ENCODE results near the gene PSME1. TPM values are rescaled to one million over a fixed set of nuclear protein-coding genes. Genes with fewer than 3 reads are reported as not detected.
A peak's percentile ranks its signal among the peaks of the same experiment; 100 is the strongest.

PSME1 gene
- total and polyA plus RNA-seq, 5 donors from 2014 or later = 294 to 1,230 (median 825) TPM

GRCh38 chr14:24177041-24177825 lies 41.2 kb downstream of the PSME1 start:
- H3K9me3 ChIP-seq (ENCODE audit: control insufficient read depth in 2 of 2, low read length in 2 of 2) = no peaks in the 10 kb centered on the region
- no peaks in the 10 kb centered on the region for H3K27me3 Mint-ChIP-seq
- H3K9me3 Mint-ChIP-seq = no peaks in the 10 kb centered on the region
- no peaks in the 10 kb centered on the region for H3K4me1 ChIP-seq (ENCODE audit: control insufficient read depth, insufficient read depth, low read length, poor library complexity, severe bottlenecking)
- no peak overlapping the region for H3K27ac ChIP-seq (ENCODE audit: insufficient read depth, low read length, poor library complexity, severe bottlenecking)
- DNase-seq = no peak
- H3K36me3 Mint-ChIP-seq = peaks cover 17% of the 10 kb centered on the region
- H3K27ac Mint-ChIP-seq = peak overlapping the region in 2 of 3 donors; percentile 48 to 51
- H3K4me1 Mint-ChIP-seq = peaks cover 0 to 27% (median 9%) of the 10 kb centered on the region in 4 donors
- H3K4me3 Mint-ChIP-seq = no peak overlapping the region
- H3K36me3 ChIP-seq (ENCODE audit: control insufficient read depth, insufficient read depth, low read length) = peaks cover 40% of the 10 kb centered on the region
- H3K4me3 ChIP-seq (ENCODE audit: low read depth, low read length) = no peak overlapping the region
- H3K27me3 ChIP-seq (ENCODE audit: control insufficient read depth, insufficient read depth, low read length) = no peaks in the 10 kb centered on the region
- ATAC-seq (ENCODE audit: low read depth in 2 of 2) = no peak

- ATAC-seq (ENCODE audit: low read depth in 2 of 2) = no peak
- Histone ChIP-seq H3K27ac (ENCODE audit: insufficient read depth, low read length, poor library complexity, severe bottlenecking) (no peak overlapping the region), H3K9me3 (ENCODE audit: control insufficient read depth in 2 of 2, low read length in 2 of 2) (no peaks in the 10 kb centered on the region), H3K27me3 (ENCODE audit: control insufficient read depth, insufficient read depth, low read length) (no peaks in the 10 kb centered on the region), H3K4me3 (ENCODE audit: low read depth, low read length) (no peak overlapping the region), H3K4me1 (ENCODE audit: control insufficient read depth, insufficient read depth, low read length, poor library complexity, severe bottlenecking) (no peaks in the 10 kb centered on the region), H3K36me3 (ENCODE audit: control insufficient read depth, insufficient read depth, low read length) (peaks cover 40% of the 10 kb centered on the region)
- H3K4me3 Mint-ChIP-seq = no peak overlapping the region
- peaks cover 0 to 21% (median 10%) of the 10 kb centered on the region in 4 donors for H3K4me1 Mint-ChIP-seq
- peak overlapping the region in 2 of 3 donors; percentile 48 to 51 for H3K27ac Mint-ChIP-seq
- no peak for DNase-seq
- peaks cover 21% of the 10 kb centered on the region for H3K36me3 Mint-ChIP-seq
- no peaks in the 10 kb centered on the region for H3K27me3 Mint-ChIP-seq
- H3K9me3 Mint-ChIP-seq = no peaks in the 10 kb centered on the region
Observed at GRCh38 chr14:24177891-24178290, 41.9 kb downstream of the PSME1 start.

GRCh38 chr14:24178399-24179178 lies 42.6 kb downstream of the PSME1 start:
- Histone ChIP-seq H3K27ac (ENCODE audit: insufficient read depth, low read length, poor library complexity, severe bottlenecking) (no peak overlapping the region), H3K4me3 (ENCODE audit: low read depth, low read length) (no peak overlapping the region), H3K9me3 (ENCODE audit: control insufficient read depth in 2 of 2, low read length in 2 of 2) (no peaks in the 10 kb centered on the region), H3K27me3 (ENCODE audit: control insufficient read depth, insufficient read depth, low read length) (no peaks in the 10 kb centered on the region), H3K4me1 (ENCODE audit: control insufficient read depth, insufficient read depth, low read length, poor library complexity, severe bottlenecking) (no peaks in the 10 kb centered on the region), H3K36me3 (ENCODE audit: control insufficient read depth, insufficient read depth, low read length) (peaks cover 44% of the 10 kb centered on the region)
- no peak overlapping the region for H3K4me3 Mint-ChIP-seq
- ATAC-seq (ENCODE audit: low read depth in 2 of 2) (no peak), DNase-seq (no peak)
- H3K27me3 Mint-ChIP-seq = no peaks in the 10 kb centered on the region
- no peak overlapping the region for H3K27ac Mint-ChIP-seq
- H3K9me3 Mint-ChIP-seq = no peaks in the 10 kb centered on the region
- H3K36me3 Mint-ChIP-seq = peaks cover 21% of the 10 kb centered on the region
- peaks cover 0 to 14% (median 8%) of the 10 kb centered on the region in 4 donors for H3K4me1 Mint-ChIP-seq

- DNase-seq (no peak), ATAC-seq (ENCODE audit: low read depth in 2 of 2) (no peak)
- Mint-ChIP-seq H3K27ac (peak overlapping the region in 2 of 3 donors; percentile 51 to 66), H3K4me1 (peaks cover 0 to 11% (median 7%) of the 10 kb centered on the region in 4 donors), H3K36me3 (peaks cover 21% of the 10 kb centered on the region), H3K27me3 (no peaks in the 10 kb centered on the region), H3K4me3 (peak overlapping the region in 1 of 4 donors; percentile 19), H3K9me3 (no peaks in the 10 kb centered on the region)
- Histone ChIP-seq H3K27ac (ENCODE audit: insufficient read depth, low read length, poor library complexity, severe bottlenecking) (no peak overlapping the region), H3K4me3 (ENCODE audit: low read depth, low read length) (no peak overlapping the region), H3K36me3 (ENCODE audit: control insufficient read depth, insufficient read depth, low read length) (peaks cover 49% of the 10 kb centered on the region), H3K9me3 (ENCODE audit: control insufficient read depth in 2 of 2, low read length in 2 of 2) (no peaks in the 10 kb centered on the region), H3K27me3 (ENCODE audit: control insufficient read depth, insufficient read depth, low read length) (no peaks in the 10 kb centered on the region), H3K4me1 (ENCODE audit: control insufficient read depth, insufficient read depth, low read length, poor library complexity, severe bottlenecking) (no peaks in the 10 kb centered on the region)
Observed at GRCh38 chr14:24179294-24179960, 43.4 kb downstream of the PSME1 start.

- Mint-ChIP-seq H3K9me3 (no peaks in the 10 kb centered on the region), H3K4me3 (peak overlapping the region in 1 of 4 donors; percentile 54), H3K4me1 (peaks cover 0 to 7% (median 3%) of the 10 kb centered on the region in 4 donors), H3K27ac (peak overlapping the region in 2 of 3 donors; percentile 43 to 51), H3K27me3 (no peaks in the 10 kb centered on the region), H3K36me3 (peaks cover 15% of the 10 kb centered on the region)
- Histone ChIP-seq H3K27me3 (ENCODE audit: control insufficient read depth, insufficient read depth, low read length) (no peaks in the 10 kb centered on the region), H3K27ac (ENCODE audit: insufficient read depth, low read length, poor library complexity, severe bottlenecking) (no peak overlapping the region), H3K4me3 (ENCODE audit: low read depth, low read length) (no peak overlapping the region), H3K4me1 (ENCODE audit: control insufficient read depth, insufficient read depth, low read length, poor library complexity, severe bottlenecking) (no peaks in the 10 kb centered on the region), H3K9me3 (ENCODE audit: control insufficient read depth in 2 of 2, low read length in 2 of 2) (no peaks in the 10 kb centered on the region), H3K36me3 (ENCODE audit: control insufficient read depth, insufficient read depth, low read length) (peaks cover 55% of the 10 kb centered on the region)
- no peak for ATAC-seq (ENCODE audit: low read depth in 2 of 2)
- DNase-seq = no peak
Observed at GRCh38 chr14:24179961-24180796, 44.2 kb downstream of the PSME1 start.

- H3K36me3 Mint-ChIP-seq = peaks cover 13% of the 10 kb centered on the region
- Histone ChIP-seq H3K9me3 (ENCODE audit: control insufficient read depth in 2 of 2, low read length in 2 of 2) (no peaks in the 10 kb centered on the region), H3K4me3 (ENCODE audit: low read depth, low read length) (no peak overlapping the region), H3K36me3 (ENCODE audit: control insufficient read depth, insufficient read depth, low read length) (peaks cover 61% of the 10 kb centered on the region), H3K27ac (ENCODE audit: insufficient read depth, low read length, poor library complexity, severe bottlenecking) (no peak overlapping the region), H3K27me3 (ENCODE audit: control insufficient read depth, insufficient read depth, low read length) (no peaks in the 10 kb centered on the region), H3K4me1 (ENCODE audit: control insufficient read depth, insufficient read depth, low read length, poor library complexity, severe bottlenecking) (no peaks in the 10 kb centered on the region)
- H3K27me3 Mint-ChIP-seq = no peaks in the 10 kb centered on the region
- DNase-seq (no peak), ATAC-seq (ENCODE audit: low read depth in 2 of 2) (no peak)
- H3K27ac Mint-ChIP-seq = no peak overlapping the region
- H3K4me1 Mint-ChIP-seq = peaks cover 0 to 7% (median 3%) of the 10 kb centered on the region in 4 donors
- H3K9me3 Mint-ChIP-seq = no peaks in the 10 kb centered on the region
- H3K4me3 Mint-ChIP-seq = peak overlapping the region in 1 of 4 donors; percentile 23
Observed at GRCh38 chr14:24181371-24182077, 45.5 kb downstream of the PSME1 start.

All from CD4-positive, CD25-positive, alpha-beta regulatory T cell (primary cell).